Fibroblast of the aortic adventitia (primary cell): ENCODE measurements around the gene SLC16A1. TPM values are rescaled to one million over a fixed set of nuclear protein-coding genes. Genes with fewer than 3 reads are reported as not detected.
"Not testable (repeated sequence)": the region's sequence is repeated elsewhere in the genome, so short reads cannot be mapped to it uniquely, and the experiment has no call there.

ENCODE experiments used
- DNase-seq: peaks from one replicate; pipeline ENCODE4 v3.0.0-alpha.2; 2010; ENCODE audit warnings: low read depth
- H3K4me3 ChIP-seq: 2 replicates; pipeline ENCODE4 v1.5.1; 2011; ENCODE audit warnings: low read depth, mild to moderate bottlenecking, control low read depth, low read length, moderate library complexity
- CTCF ChIP-seq: IDR thresholded peaks from 2 replicates; pipeline ENCODE4 v1.5.1; 2011; ENCODE audit warnings: mild to moderate bottlenecking, low read length, control low read depth, inconsistent platforms; ENCODE audit not compliant: insufficient read depth
- total RNA-seq: library from RNA; depleted of rRNA; stranded (reverse); fragments of >200 nt; gene quantifications from 2 replicates; pipeline ENCODE4 v1.2.3, GENCODE V29; 2012; ENCODE audit warnings: low replicate concordance

Gene SLC16A1
- total RNA-seq, 1 donor: 71.9 TPM

- no peak for TF ChIP-seq CTCF
Observed at GRCh38 chr1:112971006-112971405, 15.0 kb upstream of the SLC16A1 start.

GRCh38 chr1:112964347-112964746, 8.4 kb upstream of the SLC16A1 start:
- no peak overlapping the region for H3K4me3 ChIP-seq
- no peak for TF ChIP-seq CTCF
- DNase-seq: no peak

More at GRCh38 chr1:112971006-112971405, 15.0 kb upstream of the SLC16A1 start:
- peak; percentile 13 for DNase-seq
- no peak overlapping the region for H3K4me3 ChIP-seq

- no peak for DNase-seq
- no peak for TF ChIP-seq CTCF
- no peak overlapping the region for H3K4me3 ChIP-seq
Observed at GRCh38 chr1:112961072-112961471, 5.1 kb upstream of the SLC16A1 start.

GRCh38 chr1:112960384-112960783, 4.4 kb upstream of the SLC16A1 start:
- DNase-seq: no peak
- H3K4me3 ChIP-seq: no peak overlapping the region
- TF ChIP-seq CTCF: no peak

GRCh38 chr1:112958236-112958635, 2.2 kb upstream of the SLC16A1 start:
- not testable (repeated sequence) for DNase-seq
- peak overlapping the region; percentile 93 for H3K4me3 ChIP-seq

GRCh38 chr1:112957133-112957812, 1.3 kb upstream of the SLC16A1 start:
- peak overlapping the region; percentile 93 for H3K4me3 ChIP-seq
- no peak for TF ChIP-seq CTCF
- DNase-seq: peak; percentile 92

GRCh38 chr1:112956544-112957132, 642 bp upstream of the SLC16A1 start:
- no peak for TF ChIP-seq CTCF
- no peak for DNase-seq
- peak overlapping the region; percentile 93 for H3K4me3 ChIP-seq
